GM12891 (cell line): Measurements from ENCODE around the gene F9.

ENCODE experiments used
- POLR2A ChIP-seq: IDR thresholded peaks from 2 replicates; pipeline ENCODE4 v1.6.1; 2011; ENCODE audit warnings: low read depth, low read length, control low read depth
- POLR2AphosphoS5 ChIP-seq: IDR thresholded peaks from 2 replicates; pipeline ENCODE4 v1.6.1; 2011; ENCODE audit warnings: low read depth, low read length, control low read depth
- TAF1 ChIP-seq: IDR thresholded peaks from 2 replicates; pipeline ENCODE4 v1.6.1; 2011; ENCODE audit warnings: low read depth, low read length, control low read depth

GRCh38 chrX:139495324-139495723 is 35.2 kb upstream of the F9 start:
- no peak for TF ChIP-seq TAF1
- no peak for TF ChIP-seq POLR2A
- TF ChIP-seq POLR2AphosphoS5: no peak
